Measurements from ENCODE around the gene EVA1A.

GRCh38 chr2:75456825-75457224, 103.9 kb downstream of the EVA1A start:
- no peak for TF ChIP-seq CTCF (optimal IDR thresholded peaks at IDR 0.05 in 1 of 3, IDR thresholded peaks at IDR 0.05 in 1 of 3, conservative IDR thresholded peaks at IDR 0.05 in 1 of 3; ENCODE audit: extremely low read depth in 1 of 3, insufficient read depth in 2 of 3, low read length in 3 of 3)
- TF ChIP-seq EZH2 (IDR thresholded peaks at IDR 0.05; ENCODE audit: low read length), result no peak
